ENCODE measurements around the gene CSNK1D. TPM values are rescaled to one million over a fixed set of nuclear protein-coding genes. Genes with fewer than 3 reads are reported as not detected.
A peak's percentile ranks its signal among the peaks of the same experiment; 100 is the strongest.

The CSNK1D gene
- total RNA-seq, 1 experiment from 2014 or later, result 234 TPM

DNA sequence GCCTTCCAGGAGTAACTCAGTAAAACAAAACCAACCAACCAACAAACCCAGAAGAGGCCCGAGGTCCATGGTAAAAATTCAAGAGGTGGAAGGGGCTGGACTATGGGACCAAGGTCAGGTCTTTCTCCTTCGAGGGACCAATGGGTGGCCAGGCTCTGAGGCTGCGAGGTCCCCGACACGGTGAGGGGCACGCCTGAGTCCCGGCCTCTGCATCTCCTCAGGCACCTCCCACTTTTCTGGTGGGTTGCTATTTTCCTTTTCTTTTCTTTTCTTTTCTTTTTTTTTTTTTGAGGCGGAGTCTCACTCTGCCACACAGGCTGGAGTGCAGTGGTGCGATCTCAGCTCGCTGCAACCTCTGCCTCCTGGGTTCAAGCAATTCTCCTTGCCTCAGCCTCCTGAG is 26.0 kb upstream of the CSNK1D start:
- CTCF ChIA-PET, result interaction anchor here (1.8 kb wide), 1 partner anchor 39 kb away, joined by 4 read pairs; no protein-coding TSS in a partner anchor
- Histone ChIP-seq H3K4me1 (ENCODE audit: control insufficient read depth, insufficient read depth, low read length) (peaks cover 69% of the 10 kb centered on the region), H3K27ac (ENCODE audit: low read length) (no peak overlapping the region; the same call in 1 of the 2 replicates)

DNA sequence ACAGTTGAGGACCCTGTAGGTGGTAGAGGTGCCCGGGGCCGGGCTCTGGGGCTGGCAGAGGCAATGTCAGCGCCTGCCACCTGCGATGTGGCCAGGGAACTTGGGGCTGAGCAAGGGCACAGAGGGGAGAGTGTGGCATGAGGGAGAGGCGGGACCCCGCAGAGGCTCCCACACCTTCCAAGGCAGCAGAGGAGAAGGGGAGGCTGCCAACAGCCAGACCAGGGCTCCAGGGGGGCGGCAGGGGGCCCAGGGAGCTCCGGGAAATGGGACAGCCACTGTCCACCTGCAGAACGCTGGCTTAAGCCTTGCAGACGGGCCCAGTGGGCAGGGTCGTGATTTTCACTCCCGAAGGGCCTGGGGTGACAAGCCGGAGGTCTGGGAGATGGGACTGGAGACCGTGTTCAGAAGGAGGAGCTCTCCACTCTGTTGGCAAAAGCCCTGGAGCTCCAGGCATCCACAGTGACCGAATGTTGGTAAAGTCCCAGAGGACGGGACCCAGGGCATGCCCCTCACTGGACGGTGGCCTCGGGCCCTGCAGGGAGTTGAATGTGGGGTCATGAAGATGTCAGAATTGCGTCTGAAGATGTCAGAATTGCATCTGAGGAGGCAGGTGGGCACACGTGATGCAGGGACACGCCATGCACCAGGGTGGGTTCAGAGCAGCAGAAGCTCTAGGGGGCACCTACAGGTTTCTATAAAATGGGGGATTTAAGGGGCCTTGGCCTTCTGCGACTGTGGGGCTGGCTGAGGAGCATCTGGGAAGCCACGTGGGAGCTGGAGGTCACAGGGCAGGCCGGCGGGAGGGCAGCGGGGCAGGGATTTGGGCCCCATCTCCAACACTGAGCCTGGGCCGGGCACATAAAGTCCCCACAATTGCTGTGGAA is 25.3 kb upstream of the CSNK1D start:
- Histone ChIP-seq H3K4me1 (ENCODE audit: control insufficient read depth, insufficient read depth, low read length) (peaks cover 75% of the 10 kb centered on the region), H3K36me3 (ENCODE audit: control insufficient read depth, insufficient read depth, low read length) (no peaks in the 10 kb centered on the region), H3K4me3 (ENCODE audit: low read depth in 2 of 2, low read length in 2 of 2) (peak overlapping the region; percentile 43 to 67), H3K27ac (ENCODE audit: low read length) (peak overlapping the region; percentile 83), H3K27me3 (ENCODE audit: control insufficient read depth, insufficient read depth, low read length) (no peaks in the 10 kb centered on the region), H3K9me3 (ENCODE audit: control insufficient read depth, insufficient read depth, low read depth, low read length) (no peaks in the 10 kb centered on the region)
- intact Hi-C loops (cut with micrococcal nuclease; ENCODE audit: unreplicated experiment) (loop anchor here (5.0 kb wide), 1 partner anchor 34 kb away; the partner anchor contains the start of gene SECTM1), in situ Hi-C loops (cut with HindIII; ENCODE audit: low pct_unique_long_range_greater_than_20kb, low sequenced_read_pairs) (loop anchor here (10.0 kb wide), 1 partner anchor 46 kb away; no protein-coding TSS in a partner anchor)
- DNase-seq (ENCODE audit: low read depth, low spot score) (no peak), ATAC-seq (no peak)
- ChIA-PET CTCF (interaction anchor here (0.6 to 1.8 kb wide), 2 partner anchors 40 to 155 kb away, joined by 4 to 6 read pairs; no protein-coding TSS in a partner anchor), POLR2A (interaction anchor here (0.5 kb wide), 2 partner anchors 87 to 742 kb away, joined by 3 to 13 read pairs; no protein-coding TSS in a partner anchor)
- TF ChIP-seq, protein P1, sequence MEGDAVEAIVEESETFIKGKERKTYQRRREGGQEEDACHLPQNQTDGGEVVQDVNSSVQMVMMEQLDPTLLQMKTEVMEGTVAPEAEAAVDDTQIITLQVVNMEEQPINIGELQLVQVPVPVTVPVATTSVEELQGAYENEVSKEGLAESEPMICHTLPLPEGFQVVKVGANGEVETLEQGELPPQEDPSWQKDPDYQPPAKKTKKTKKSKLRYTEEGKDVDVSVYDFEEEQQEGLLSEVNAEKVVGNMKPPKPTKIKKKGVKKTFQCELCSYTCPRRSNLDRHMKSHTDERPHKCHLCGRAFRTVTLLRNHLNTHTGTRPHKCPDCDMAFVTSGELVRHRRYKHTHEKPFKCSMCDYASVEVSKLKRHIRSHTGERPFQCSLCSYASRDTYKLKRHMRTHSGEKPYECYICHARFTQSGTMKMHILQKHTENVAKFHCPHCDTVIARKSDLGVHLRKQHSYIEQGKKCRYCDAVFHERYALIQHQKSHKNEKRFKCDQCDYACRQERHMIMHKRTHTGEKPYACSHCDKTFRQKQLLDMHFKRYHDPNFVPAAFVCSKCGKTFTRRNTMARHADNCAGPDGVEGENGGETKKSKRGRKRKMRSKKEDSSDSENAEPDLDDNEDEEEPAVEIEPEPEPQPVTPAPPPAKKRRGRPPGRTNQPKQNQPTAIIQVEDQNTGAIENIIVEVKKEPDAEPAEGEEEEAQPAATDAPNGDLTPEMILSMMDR (IDR thresholded peaks at IDR 0.05), result no peak
- TF ChIP-seq SIN3A (IDR thresholded peaks at IDR 0.05; ENCODE audit: borderline replicate concordance, insufficient read depth, low read depth, low read length), result 0 out of 2 replicates have a peak, but pooled peaks have one; percentile 1
- no TSS peak for BruUV-seq (replicated peaks)

More for the DNA sequence above, 26.0 kb upstream of the CSNK1D start:
- no peaks in the 10 kb centered on the region for H3K36me3 ChIP-seq (ENCODE audit: control insufficient read depth, insufficient read depth, low read length)
- no TSS peak for BruUV-seq (replicated peaks)
- no peak for DNase-seq (ENCODE audit: low read depth, low spot score)
- POLR2A ChIA-PET, result no interaction called here
- no peaks in the 10 kb centered on the region for H3K9me3 ChIP-seq (ENCODE audit: control insufficient read depth, insufficient read depth, low read depth, low read length)
- TF ChIP-seq, protein P2, sequence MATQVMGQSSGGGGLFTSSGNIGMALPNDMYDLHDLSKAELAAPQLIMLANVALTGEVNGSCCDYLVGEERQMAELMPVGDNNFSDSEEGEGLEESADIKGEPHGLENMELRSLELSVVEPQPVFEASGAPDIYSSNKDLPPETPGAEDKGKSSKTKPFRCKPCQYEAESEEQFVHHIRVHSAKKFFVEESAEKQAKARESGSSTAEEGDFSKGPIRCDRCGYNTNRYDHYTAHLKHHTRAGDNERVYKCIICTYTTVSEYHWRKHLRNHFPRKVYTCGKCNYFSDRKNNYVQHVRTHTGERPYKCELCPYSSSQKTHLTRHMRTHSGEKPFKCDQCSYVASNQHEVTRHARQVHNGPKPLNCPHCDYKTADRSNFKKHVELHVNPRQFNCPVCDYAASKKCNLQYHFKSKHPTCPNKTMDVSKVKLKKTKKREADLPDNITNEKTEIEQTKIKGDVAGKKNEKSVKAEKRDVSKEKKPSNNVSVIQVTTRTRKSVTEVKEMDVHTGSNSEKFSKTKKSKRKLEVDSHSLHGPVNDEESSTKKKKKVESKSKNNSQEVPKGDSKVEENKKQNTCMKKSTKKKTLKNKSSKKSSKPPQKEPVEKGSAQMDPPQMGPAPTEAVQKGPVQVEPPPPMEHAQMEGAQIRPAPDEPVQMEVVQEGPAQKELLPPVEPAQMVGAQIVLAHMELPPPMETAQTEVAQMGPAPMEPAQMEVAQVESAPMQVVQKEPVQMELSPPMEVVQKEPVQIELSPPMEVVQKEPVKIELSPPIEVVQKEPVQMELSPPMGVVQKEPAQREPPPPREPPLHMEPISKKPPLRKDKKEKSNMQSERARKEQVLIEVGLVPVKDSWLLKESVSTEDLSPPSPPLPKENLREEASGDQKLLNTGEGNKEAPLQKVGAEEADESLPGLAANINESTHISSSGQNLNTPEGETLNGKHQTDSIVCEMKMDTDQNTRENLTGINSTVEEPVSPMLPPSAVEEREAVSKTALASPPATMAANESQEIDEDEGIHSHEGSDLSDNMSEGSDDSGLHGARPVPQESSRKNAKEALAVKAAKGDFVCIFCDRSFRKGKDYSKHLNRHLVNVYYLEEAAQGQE (IDR thresholded peaks at IDR 0.05; ENCODE audit: insufficient read depth in 1 of 2, low read depth in 2 of 2, low read length in 1 of 2), result no peak
- TF ChIP-seq POLR2AphosphoS5 (IDR thresholded peaks at IDR 0.05; ENCODE audit: low read depth, low read length), result no peak
- TF ChIP-seq, protein P1 (IDR thresholded peaks at IDR 0.05), result no peak
- TF ChIP-seq SIN3A (IDR thresholded peaks at IDR 0.05; ENCODE audit: borderline replicate concordance, insufficient read depth, low read depth, low read length), result no peak
- TF ChIP-seq TCF7L2 (IDR thresholded peaks at IDR 0.05; ENCODE audit: low read depth, low read length), result no peak
- ATAC-seq, result no peak
- no peak overlapping the region for H3K4me3 ChIP-seq (ENCODE audit: low read depth in 2 of 2, low read length in 2 of 2)
- H3K27me3 ChIP-seq (ENCODE audit: control insufficient read depth, insufficient read depth, low read length), result no peaks in the 10 kb centered on the region
- in situ Hi-C loops (cut with HindIII; ENCODE audit: low pct_unique_long_range_greater_than_20kb, low sequenced_read_pairs) (loop anchor here (10.0 kb wide), 1 partner anchor 45 kb away; no protein-coding TSS in a partner anchor), intact Hi-C loops (cut with micrococcal nuclease; ENCODE audit: unreplicated experiment) (loop anchor here (5.0 kb wide), 1 partner anchor 33 kb away; the partner anchor contains the start of gene SECTM1)

All from Panc1 (cell line).